ENCODE measurements around the gene DOCK11. TPM values are rescaled to one million over a fixed set of nuclear protein-coding genes. Genes with fewer than 3 reads are reported as not detected.
A peak's percentile ranks its signal among the peaks of the same experiment; 100 is the strongest.
"Not testable (repeated sequence)": the region's sequence is repeated elsewhere in the genome, so short reads cannot be mapped to it uniquely, and the experiment has no call there.

The DOCK11 gene
- polyA plus RNA-seq, 4 donors = 1.3 to 8.6 (median 4.0) TPM

GRCh38 chrX:118702741-118703140 lies 207.1 kb downstream of the DOCK11 start:
- Histone ChIP-seq H3K36me3 (ENCODE audit: control insufficient read depth in 3 of 3, insufficient read depth in 2 of 3, low read depth in 1 of 3, low read length in 3 of 3) (no peaks in the 10 kb centered on the region), H3K9me3 (ENCODE audit: control insufficient read depth in 2 of 2, insufficient read depth in 1 of 2, low read depth in 1 of 2, low read length in 1 of 2) (no peaks in the 10 kb centered on the region), H3K4me1 (ENCODE audit: control insufficient read depth in 3 of 3, insufficient read depth in 2 of 3, low read depth in 1 of 3, low read length in 2 of 3) (no peaks in the 10 kb centered on the region), H3K27ac (ENCODE audit: low read depth in 1 of 3, low read length in 2 of 3) (no peak overlapping the region), H3K27me3 (ENCODE audit: control insufficient read depth in 3 of 3, insufficient read depth in 3 of 3, low read length in 3 of 3) (no peaks in the 10 kb centered on the region), H3K4me3 (ENCODE audit: low read depth in 1 of 3, low read length in 3 of 3) (no peak overlapping the region)
- DNase-seq = no peak
- WGBS, 3 donors = 77 to 90% (median 85%) methylated on average over 5 of the region's 5 CpGs
- no peak for FAIRE-seq

DNA sequence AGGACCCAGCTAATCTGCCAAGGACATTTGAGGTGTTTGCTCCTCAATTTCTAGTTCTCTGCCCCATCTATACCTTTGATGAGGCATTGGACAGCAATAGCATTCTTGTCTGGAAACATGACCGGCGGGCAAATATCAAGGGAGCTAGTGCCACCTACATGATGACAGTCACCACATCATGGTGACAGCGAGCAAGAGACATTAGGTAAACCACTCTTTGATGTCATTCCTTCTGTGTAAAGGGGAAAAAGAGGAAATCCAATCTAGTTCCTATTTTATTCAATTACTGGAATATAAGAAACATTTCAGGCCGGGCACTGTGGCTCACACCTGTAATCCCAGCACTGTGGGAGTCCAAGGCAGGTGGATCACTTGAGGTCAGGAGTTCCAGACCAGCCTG lies 211.1 kb downstream of the DOCK11 start:
- H3K36me3 ChIP-seq (ENCODE audit: control insufficient read depth in 3 of 3, insufficient read depth in 2 of 3, low read depth in 1 of 3, low read length in 3 of 3) = no peaks in the 10 kb centered on the region
- H3K27me3 ChIP-seq (ENCODE audit: control insufficient read depth in 3 of 3, insufficient read depth in 3 of 3, low read length in 3 of 3) = no peaks in the 10 kb centered on the region
- FAIRE-seq = no peak
- 79 to 94% (median 91%) methylated on average over 4 of the region's 4 CpGs for WGBS, 3 donors
- no peak for DNase-seq
- H3K4me3 ChIP-seq (ENCODE audit: low read depth in 1 of 3, low read length in 3 of 3) = no peak overlapping the region
- no peaks in the 10 kb centered on the region for H3K4me1 ChIP-seq (ENCODE audit: control insufficient read depth in 3 of 3, insufficient read depth in 2 of 3, low read depth in 1 of 3, low read length in 2 of 3)
- no peak overlapping the region for H3K27ac ChIP-seq (ENCODE audit: low read depth in 1 of 3, low read length in 2 of 3)
- no peaks in the 10 kb centered on the region for H3K9me3 ChIP-seq (ENCODE audit: control insufficient read depth in 2 of 2, insufficient read depth in 1 of 2, low read depth in 1 of 2, low read length in 1 of 2)

GRCh38 chrX:118714521-118714920 lies 218.9 kb downstream of the DOCK11 start:
- Histone ChIP-seq H3K4me1 (ENCODE audit: control insufficient read depth in 3 of 3, insufficient read depth in 2 of 3, low read depth in 1 of 3, low read length in 2 of 3) (no peaks in the 10 kb centered on the region), H3K4me3 (ENCODE audit: low read depth in 1 of 3, low read length in 3 of 3) (no peak overlapping the region), H3K36me3 (ENCODE audit: control insufficient read depth in 3 of 3, insufficient read depth in 2 of 3, low read depth in 1 of 3, low read length in 3 of 3) (no peaks in the 10 kb centered on the region), H3K27ac (ENCODE audit: low read depth in 1 of 3, low read length in 2 of 3) (no peak overlapping the region), H3K27me3 (ENCODE audit: control insufficient read depth in 3 of 3, insufficient read depth in 3 of 3, low read length in 3 of 3) (no peaks in the 10 kb centered on the region), H3K9me3 (ENCODE audit: control insufficient read depth in 2 of 2, insufficient read depth in 1 of 2, low read depth in 1 of 2, low read length in 1 of 2) (no peaks in the 10 kb centered on the region)
- no peak for DNase-seq
- whole genome bisulfite sequencing, 3 donors = 88 to 100% (median 94%) methylated on average over 1 of the region's 1 CpG
- FAIRE-seq = no peak

- not testable (repeated sequence) for DNase-seq; H3K36me3 ChIP-seq (ENCODE audit: control insufficient read depth in 3 of 3, insufficient read depth in 2 of 3, low read depth in 1 of 3, low read length in 3 of 3); H3K27me3 ChIP-seq (ENCODE audit: control insufficient read depth in 3 of 3, insufficient read depth in 3 of 3, low read length in 3 of 3); H3K4me1 ChIP-seq (ENCODE audit: control insufficient read depth in 3 of 3, insufficient read depth in 2 of 3, low read depth in 1 of 3, low read length in 2 of 3); H3K4me3 ChIP-seq (ENCODE audit: low read depth in 1 of 3, low read length in 3 of 3); H3K27ac ChIP-seq (ENCODE audit: low read depth in 1 of 3, low read length in 2 of 3); FAIRE-seq; H3K9me3 ChIP-seq (ENCODE audit: control insufficient read depth in 2 of 2, insufficient read depth in 1 of 2, low read depth in 1 of 2, low read length in 1 of 2)
- 80 to 94% (median 84%) methylated on average over 12 to 14 of the region's 14 CpGs for WGBS, 3 donors
These were observed 220.3 kb downstream of the DOCK11 start for GRCh38 chrX:118715917-118716316.

- H3K4me1 ChIP-seq (ENCODE audit: control insufficient read depth in 3 of 3, insufficient read depth in 2 of 3, low read depth in 1 of 3, low read length in 2 of 3); H3K9me3 ChIP-seq (ENCODE audit: control insufficient read depth in 2 of 2, insufficient read depth in 1 of 2, low read depth in 1 of 2, low read length in 1 of 2); H3K36me3 ChIP-seq (ENCODE audit: control insufficient read depth in 3 of 3, insufficient read depth in 2 of 3, low read depth in 1 of 3, low read length in 3 of 3); H3K4me3 ChIP-seq (ENCODE audit: low read depth in 1 of 3, low read length in 3 of 3); H3K27ac ChIP-seq (ENCODE audit: low read depth in 1 of 3, low read length in 2 of 3); FAIRE-seq; DNase-seq; H3K27me3 ChIP-seq (ENCODE audit: control insufficient read depth in 3 of 3, insufficient read depth in 3 of 3, low read length in 3 of 3): not testable (repeated sequence)
- WGBS, 3 donors = 92 to 97% (median 95%) methylated on average over 5 to 28 of the region's 28 CpGs
These were observed 221.2 kb downstream of the DOCK11 start for GRCh38 chrX:118716833-118717232.

DNA sequence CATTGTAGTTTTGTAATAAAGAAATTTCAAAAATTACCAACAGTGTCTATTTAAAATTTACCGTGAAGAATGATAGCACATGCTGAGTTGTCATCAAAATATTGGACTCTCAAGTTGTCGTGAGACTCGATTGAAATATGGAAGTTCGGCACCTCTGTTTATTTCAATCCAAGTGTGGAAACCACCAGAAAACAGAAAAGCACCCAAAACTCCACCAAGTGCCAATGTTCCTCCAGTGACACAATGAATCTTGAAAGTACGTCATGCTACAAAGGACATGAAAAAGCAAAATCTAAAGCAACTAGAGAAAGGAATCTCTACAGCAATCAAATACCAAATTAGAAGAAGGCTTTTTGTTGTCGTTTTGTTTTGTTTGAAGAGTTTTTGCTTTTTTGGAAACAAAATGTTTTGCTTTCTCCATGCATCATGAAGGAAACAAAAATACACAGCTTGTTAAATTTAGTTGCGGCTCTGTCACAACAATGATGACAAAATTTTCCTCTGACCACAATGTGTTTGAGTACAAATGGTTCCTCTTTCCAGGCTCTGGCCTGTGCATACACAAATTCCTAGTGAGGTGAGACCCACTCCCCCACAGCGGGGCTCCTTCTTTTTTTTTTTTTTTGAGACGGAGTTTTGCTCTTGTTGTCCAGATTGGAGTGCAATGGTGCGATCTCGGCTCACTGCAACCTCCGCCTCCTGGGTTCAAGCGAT lies 222.2 kb downstream of the DOCK11 start:
- no peak for DNase-seq
- no peak overlapping the region for H3K27ac ChIP-seq (ENCODE audit: low read depth in 1 of 3, low read length in 2 of 3)
- 81 to 92% (median 87%) methylated on average over 13 of the region's 13 CpGs for WGBS, 3 donors
- no peak for FAIRE-seq
- H3K27me3 ChIP-seq (ENCODE audit: control insufficient read depth in 3 of 3, insufficient read depth in 3 of 3, low read length in 3 of 3) = no peaks in the 10 kb centered on the region
- H3K4me1 ChIP-seq (ENCODE audit: control insufficient read depth in 3 of 3, insufficient read depth in 2 of 3, low read depth in 1 of 3, low read length in 2 of 3) = no peaks in the 10 kb centered on the region
- no peak overlapping the region for H3K4me3 ChIP-seq (ENCODE audit: low read depth in 1 of 3, low read length in 3 of 3)
- no peaks in the 10 kb centered on the region for H3K9me3 ChIP-seq (ENCODE audit: control insufficient read depth in 2 of 2, insufficient read depth in 1 of 2, low read depth in 1 of 2, low read length in 1 of 2)
- no peaks in the 10 kb centered on the region for H3K36me3 ChIP-seq (ENCODE audit: control insufficient read depth in 3 of 3, insufficient read depth in 2 of 3, low read depth in 1 of 3, low read length in 3 of 3)

DNA sequence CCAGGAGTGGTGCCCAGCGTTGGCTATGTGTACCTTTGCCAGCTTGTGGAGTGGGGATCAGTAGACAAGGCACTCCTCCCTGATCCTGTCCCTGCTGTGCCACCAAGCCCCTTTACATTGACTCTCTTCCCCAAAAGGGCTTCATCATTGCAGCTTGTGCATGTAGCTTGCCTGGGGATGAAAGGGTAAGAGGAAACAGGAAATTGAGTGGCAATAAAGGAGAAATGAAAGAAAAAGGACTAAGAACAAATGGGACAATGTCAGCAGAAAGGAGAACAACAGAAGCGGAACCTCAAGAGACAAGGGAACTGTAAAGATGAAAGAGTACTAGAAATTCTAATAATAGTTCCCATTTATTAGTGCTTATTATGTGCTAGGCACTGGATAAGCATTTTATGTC lies 223.1 kb downstream of the DOCK11 start:
- H3K4me1 ChIP-seq (ENCODE audit: control insufficient read depth in 3 of 3, insufficient read depth in 2 of 3, low read depth in 1 of 3, low read length in 2 of 3) = peaks cover 0 to 2% (median 0%) of the 10 kb centered on the region in 3 donors
- WGBS, 3 donors = 63 to 72% (median 66%) methylated on average over 2 of the region's 2 CpGs

GRCh38 chrX:118720058-118720707 lies 224.6 kb downstream of the DOCK11 start:
- 83 to 92% (median 89%) methylated on average over 3 of the region's 3 CpGs for WGBS, 3 donors
- no peak for FAIRE-seq
- Histone ChIP-seq H3K4me1 (ENCODE audit: control insufficient read depth in 3 of 3, insufficient read depth in 2 of 3, low read depth in 1 of 3, low read length in 2 of 3) (peaks cover 2 to 3% (median 2%) of the 10 kb centered on the region in 3 donors), H3K27ac (ENCODE audit: low read depth in 1 of 3, low read length in 2 of 3) (no peak overlapping the region), H3K27me3 (ENCODE audit: control insufficient read depth in 3 of 3, insufficient read depth in 3 of 3, low read length in 3 of 3) (no peaks in the 10 kb centered on the region), H3K9me3 (ENCODE audit: control insufficient read depth in 2 of 2, insufficient read depth in 1 of 2, low read depth in 1 of 2, low read length in 1 of 2) (no peaks in the 10 kb centered on the region), H3K4me3 (ENCODE audit: low read depth in 1 of 3, low read length in 3 of 3) (no peak overlapping the region), H3K36me3 (ENCODE audit: control insufficient read depth in 3 of 3, insufficient read depth in 2 of 3, low read depth in 1 of 3, low read length in 3 of 3) (no peaks in the 10 kb centered on the region)
- DNase-seq = no peak

More for the DNA sequence above, 223.1 kb downstream of the DOCK11 start:
- H3K9me3 ChIP-seq (ENCODE audit: control insufficient read depth in 2 of 2, insufficient read depth in 1 of 2, low read depth in 1 of 2, low read length in 1 of 2) = no peaks in the 10 kb centered on the region
- no peak overlapping the region for H3K4me3 ChIP-seq (ENCODE audit: low read depth in 1 of 3, low read length in 3 of 3)
- FAIRE-seq (no peak), DNase-seq (no peak)
- peak overlapping the region in 1 of 3 donors; percentile 62 for H3K27ac ChIP-seq (ENCODE audit: low read depth in 1 of 3, low read length in 2 of 3)
- H3K27me3 ChIP-seq (ENCODE audit: control insufficient read depth in 3 of 3, insufficient read depth in 3 of 3, low read length in 3 of 3) = no peaks in the 10 kb centered on the region
- no peaks in the 10 kb centered on the region for H3K36me3 ChIP-seq (ENCODE audit: control insufficient read depth in 3 of 3, insufficient read depth in 2 of 3, low read depth in 1 of 3, low read length in 3 of 3)

All from small intestine (tissue), 7 donors.